ENCODE measurements around the gene ATMIN.

The ATMIN gene

GRCh38 chr16:81040131-81040530 lies 4.5 kb downstream of the ATMIN start:
- no peak overlapping the region for H3K27ac ChIP-seq (ENCODE audit: low read depth, low read length)
- no peak overlapping the region for H2AFZ ChIP-seq (ENCODE audit: low read length, unreplicated experiment)
- peaks cover 9% of the 10 kb centered on the region for H3K4me1 ChIP-seq (ENCODE audit: control insufficient read depth, insufficient read depth, low read length, unreplicated experiment)
- peaks cover 38% of the 10 kb centered on the region for H3K79me2 ChIP-seq (ENCODE audit: control insufficient read depth, insufficient read depth, low read length, unreplicated experiment)
- no peak overlapping the region for H3K4me3 ChIP-seq (ENCODE audit: low read depth, low read length)
- H3K27me3 ChIP-seq (ENCODE audit: insufficient read depth, low read length): no peaks in the 10 kb centered on the region
- peaks cover 20% of the 10 kb centered on the region for H3K36me3 ChIP-seq (ENCODE audit: insufficient read depth, low read length)

GRCh38 chr16:81040842-81041241 lies 5.2 kb downstream of the ATMIN start:
- H3K4me3 ChIP-seq (ENCODE audit: low read depth, low read length): no peak overlapping the region
- H3K27ac ChIP-seq (ENCODE audit: low read depth, low read length): no peak overlapping the region
- H3K4me1 ChIP-seq (ENCODE audit: control insufficient read depth, insufficient read depth, low read length, unreplicated experiment): peaks cover 9% of the 10 kb centered on the region
- peaks cover 38% of the 10 kb centered on the region for H3K79me2 ChIP-seq (ENCODE audit: control insufficient read depth, insufficient read depth, low read length, unreplicated experiment)
- H3K36me3 ChIP-seq (ENCODE audit: insufficient read depth, low read length): peaks cover 20% of the 10 kb centered on the region
- H3K27me3 ChIP-seq (ENCODE audit: insufficient read depth, low read length): no peaks in the 10 kb centered on the region
- H2AFZ ChIP-seq (ENCODE audit: low read length, unreplicated experiment): no peak overlapping the region

- H3K36me3 ChIP-seq (ENCODE audit: insufficient read depth, low read length): peaks cover 20% of the 10 kb centered on the region
- H3K79me2 ChIP-seq (ENCODE audit: control insufficient read depth, insufficient read depth, low read length, unreplicated experiment): peaks cover 34% of the 10 kb centered on the region
- no peaks in the 10 kb centered on the region for H3K27me3 ChIP-seq (ENCODE audit: insufficient read depth, low read length)
- peaks cover 9% of the 10 kb centered on the region for H3K4me1 ChIP-seq (ENCODE audit: control insufficient read depth, insufficient read depth, low read length, unreplicated experiment)
- H2AFZ ChIP-seq (ENCODE audit: low read length, unreplicated experiment): no peak overlapping the region
- no peak overlapping the region for H3K27ac ChIP-seq (ENCODE audit: low read depth, low read length)
- no peak overlapping the region for H3K4me3 ChIP-seq (ENCODE audit: low read depth, low read length)
Observed at GRCh38 chr16:81041696-81042095, 6.1 kb downstream of the ATMIN start.

GRCh38 chr16:81042821-81043220 lies 7.2 kb downstream of the ATMIN start:
- Histone ChIP-seq H3K4me1 (ENCODE audit: control insufficient read depth, insufficient read depth, low read length, unreplicated experiment) (no peaks in the 10 kb centered on the region), H2AFZ (ENCODE audit: low read length, unreplicated experiment) (no peak overlapping the region), H3K27me3 (ENCODE audit: insufficient read depth, low read length) (no peaks in the 10 kb centered on the region), H3K27ac (ENCODE audit: low read depth, low read length) (no peak overlapping the region), H3K36me3 (ENCODE audit: insufficient read depth, low read length) (peaks cover 20% of the 10 kb centered on the region), H3K79me2 (ENCODE audit: control insufficient read depth, insufficient read depth, low read length, unreplicated experiment) (peaks cover 22% of the 10 kb centered on the region), H3K4me3 (ENCODE audit: low read depth, low read length) (no peak overlapping the region)

- no peak overlapping the region for H3K27ac ChIP-seq (ENCODE audit: low read depth, low read length)
- H3K36me3 ChIP-seq (ENCODE audit: insufficient read depth, low read length): no peaks in the 10 kb centered on the region
- H3K27me3 ChIP-seq (ENCODE audit: insufficient read depth, low read length): no peaks in the 10 kb centered on the region
- H3K4me3 ChIP-seq (ENCODE audit: low read depth, low read length): no peak overlapping the region
- no peaks in the 10 kb centered on the region for H3K4me1 ChIP-seq (ENCODE audit: control insufficient read depth, insufficient read depth, low read length, unreplicated experiment)
- H3K79me2 ChIP-seq (ENCODE audit: control insufficient read depth, insufficient read depth, low read length, unreplicated experiment): no peaks in the 10 kb centered on the region
- H2AFZ ChIP-seq (ENCODE audit: low read length, unreplicated experiment): no peak overlapping the region
Observed at GRCh38 chr16:81053761-81054160, 18.1 kb downstream of the ATMIN start.

GRCh38 chr16:81060576-81061306 lies 25.1 kb downstream of the ATMIN start:
- no peaks in the 10 kb centered on the region for H3K36me3 ChIP-seq (ENCODE audit: insufficient read depth, low read length)
- no peak overlapping the region for H3K27ac ChIP-seq (ENCODE audit: low read depth, low read length)
- no peak overlapping the region for H3K4me3 ChIP-seq (ENCODE audit: low read depth, low read length)
- no peaks in the 10 kb centered on the region for H3K27me3 ChIP-seq (ENCODE audit: insufficient read depth, low read length)
- H2AFZ ChIP-seq (ENCODE audit: low read length, unreplicated experiment): no peak overlapping the region
- no peaks in the 10 kb centered on the region for H3K4me1 ChIP-seq (ENCODE audit: control insufficient read depth, insufficient read depth, low read length, unreplicated experiment)
- no peaks in the 10 kb centered on the region for H3K79me2 ChIP-seq (ENCODE audit: control insufficient read depth, insufficient read depth, low read length, unreplicated experiment)

GRCh38 chr16:81061307-81061640 lies 25.6 kb downstream of the ATMIN start:
- Histone ChIP-seq H3K4me1 (ENCODE audit: control insufficient read depth, insufficient read depth, low read length, unreplicated experiment) (no peaks in the 10 kb centered on the region), H3K27ac (ENCODE audit: low read depth, low read length) (no peak overlapping the region), H3K27me3 (ENCODE audit: insufficient read depth, low read length) (no peaks in the 10 kb centered on the region), H3K79me2 (ENCODE audit: control insufficient read depth, insufficient read depth, low read length, unreplicated experiment) (no peaks in the 10 kb centered on the region), H3K36me3 (ENCODE audit: insufficient read depth, low read length) (no peaks in the 10 kb centered on the region), H3K4me3 (ENCODE audit: low read depth, low read length) (no peak overlapping the region), H2AFZ (ENCODE audit: low read length, unreplicated experiment) (no peak overlapping the region)

- no peaks in the 10 kb centered on the region for H3K4me1 ChIP-seq (ENCODE audit: control insufficient read depth, insufficient read depth, low read length, unreplicated experiment)
- H3K36me3 ChIP-seq (ENCODE audit: insufficient read depth, low read length): no peaks in the 10 kb centered on the region
- no peaks in the 10 kb centered on the region for H3K79me2 ChIP-seq (ENCODE audit: control insufficient read depth, insufficient read depth, low read length, unreplicated experiment)
- no peak overlapping the region for H2AFZ ChIP-seq (ENCODE audit: low read length, unreplicated experiment)
- no peak overlapping the region for H3K4me3 ChIP-seq (ENCODE audit: low read depth, low read length)
- no peak overlapping the region for H3K27ac ChIP-seq (ENCODE audit: low read depth, low read length)
- no peaks in the 10 kb centered on the region for H3K27me3 ChIP-seq (ENCODE audit: insufficient read depth, low read length)
Observed at GRCh38 chr16:81061871-81062608, 26.4 kb downstream of the ATMIN start.

- peaks cover 1% of the 10 kb centered on the region for H3K4me1 ChIP-seq (ENCODE audit: control insufficient read depth, insufficient read depth, low read length, unreplicated experiment)
- H2AFZ ChIP-seq (ENCODE audit: low read length, unreplicated experiment): no peak overlapping the region
- no peak overlapping the region for H3K4me3 ChIP-seq (ENCODE audit: low read depth, low read length)
- no peaks in the 10 kb centered on the region for H3K79me2 ChIP-seq (ENCODE audit: control insufficient read depth, insufficient read depth, low read length, unreplicated experiment)
- H3K27ac ChIP-seq (ENCODE audit: low read depth, low read length): no peak overlapping the region
- H3K36me3 ChIP-seq (ENCODE audit: insufficient read depth, low read length): no peaks in the 10 kb centered on the region
- no peaks in the 10 kb centered on the region for H3K27me3 ChIP-seq (ENCODE audit: insufficient read depth, low read length)
Observed at GRCh38 chr16:81066681-81067080, 31.0 kb downstream of the ATMIN start.

GRCh38 chr16:81067166-81067565 lies 31.5 kb downstream of the ATMIN start:
- no peak overlapping the region for H2AFZ ChIP-seq (ENCODE audit: low read length, unreplicated experiment)
- no peaks in the 10 kb centered on the region for H3K36me3 ChIP-seq (ENCODE audit: insufficient read depth, low read length)
- H3K4me3 ChIP-seq (ENCODE audit: low read depth, low read length): no peak overlapping the region
- H3K79me2 ChIP-seq (ENCODE audit: control insufficient read depth, insufficient read depth, low read length, unreplicated experiment): no peaks in the 10 kb centered on the region
- H3K27ac ChIP-seq (ENCODE audit: low read depth, low read length): no peak overlapping the region
- peaks cover 4% of the 10 kb centered on the region for H3K4me1 ChIP-seq (ENCODE audit: control insufficient read depth, insufficient read depth, low read length, unreplicated experiment)
- H3K27me3 ChIP-seq (ENCODE audit: insufficient read depth, low read length): no peaks in the 10 kb centered on the region

- Histone ChIP-seq H3K27ac (ENCODE audit: low read depth, low read length) (no peak overlapping the region), H3K79me2 (ENCODE audit: control insufficient read depth, insufficient read depth, low read length, unreplicated experiment) (no peaks in the 10 kb centered on the region), H3K36me3 (ENCODE audit: insufficient read depth, low read length) (no peaks in the 10 kb centered on the region), H3K27me3 (ENCODE audit: insufficient read depth, low read length) (no peaks in the 10 kb centered on the region), H2AFZ (ENCODE audit: low read length, unreplicated experiment) (no peak overlapping the region), H3K4me3 (ENCODE audit: low read depth, low read length) (no peak overlapping the region), H3K4me1 (ENCODE audit: control insufficient read depth, insufficient read depth, low read length, unreplicated experiment) (peaks cover 4% of the 10 kb centered on the region)
Observed at GRCh38 chr16:81069063-81069462, 33.4 kb downstream of the ATMIN start.
